Duodenal mucosa (tissue), 2 donors: ENCODE results near the gene LARP7.
"Not testable (repeated sequence)": the region's sequence is repeated elsewhere in the genome, so short reads cannot be mapped to it uniquely, and the experiment has no call there.

ENCODE experiments used
- H3K27ac ChIP-seq: one replicate; pipeline ENCODE4 v1.7.0; 2013; ENCODE audit warnings: low read depth, low read length
- H3K27me3 ChIP-seq, 2 donors: one replicate each; pipeline ENCODE4 v1.7.0; 2013; ENCODE audit warnings: low read length in 2 of 2, control low read depth in 1 of 2; ENCODE audit not compliant: insufficient read depth in 2 of 2, control insufficient read depth in 1 of 2
- H3K36me3 ChIP-seq, 2 donors: one replicate each; pipeline ENCODE4 v1.7.0; 2013; ENCODE audit warnings: low read length in 2 of 2, control low read depth in 1 of 2; ENCODE audit not compliant: insufficient read depth in 2 of 2, control insufficient read depth in 1 of 2
- H3K4me1 ChIP-seq, 2 donors: one replicate each; pipeline ENCODE4 v1.7.0; 2013; ENCODE audit warnings: low read length in 2 of 2, control low read depth in 1 of 2; ENCODE audit not compliant: insufficient read depth in 2 of 2, control insufficient read depth in 1 of 2
- H3K4me3 ChIP-seq, 2 donors: one replicate each; pipeline ENCODE4 v1.7.0; 2013; ENCODE audit warnings: low read length in 2 of 2, low read depth in 1 of 2
- H3K9ac ChIP-seq, 2 donors: one replicate each; pipeline ENCODE4 v1.7.0; 2013; ENCODE audit warnings: low read length in 2 of 2, low read depth in 1 of 2
- H3K9me3 ChIP-seq, 2 donors: one replicate each; pipeline ENCODE4 v1.7.0; 2013; ENCODE audit warnings: low read length in 2 of 2, control low read depth in 1 of 2; ENCODE audit not compliant: control insufficient read depth in 1 of 2

Gene LARP7

DNA sequence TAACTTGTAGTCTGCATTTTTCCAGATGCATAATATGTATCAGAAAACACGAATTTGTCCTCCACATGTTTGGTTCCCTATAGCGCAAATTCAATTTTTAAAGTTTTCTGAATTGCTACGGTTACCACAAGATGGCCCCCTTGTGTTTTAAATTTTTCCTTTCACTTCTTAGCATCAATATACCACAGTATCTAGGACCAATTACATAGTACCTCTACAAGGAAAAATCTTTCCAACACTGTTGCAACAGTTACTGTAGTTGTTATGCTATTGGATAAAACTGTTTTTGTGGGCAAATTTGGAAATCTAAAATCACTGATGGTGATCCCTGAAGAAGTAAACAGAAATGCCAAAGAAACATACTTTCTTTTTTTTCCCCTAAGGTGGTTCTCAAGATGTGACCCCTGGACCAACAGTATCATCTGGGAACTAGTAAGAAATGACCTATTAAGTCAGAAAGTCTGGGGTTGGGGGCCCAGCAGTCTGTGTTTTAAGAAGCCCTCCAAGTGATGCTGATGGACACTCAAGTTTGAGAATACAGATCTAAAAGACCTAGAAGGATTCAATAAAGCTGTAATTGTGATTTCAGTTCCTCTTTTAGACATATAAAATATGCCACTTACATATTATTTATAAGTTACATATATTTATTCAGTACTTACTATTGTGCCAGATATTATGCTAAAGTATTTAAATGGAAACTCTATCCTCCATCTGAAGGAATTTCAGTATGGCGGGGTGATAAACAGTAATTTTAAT lies 3.3 kb upstream of the LARP7 start:
- no peaks in the 10 kb centered on the region for H3K36me3 ChIP-seq

DNA sequence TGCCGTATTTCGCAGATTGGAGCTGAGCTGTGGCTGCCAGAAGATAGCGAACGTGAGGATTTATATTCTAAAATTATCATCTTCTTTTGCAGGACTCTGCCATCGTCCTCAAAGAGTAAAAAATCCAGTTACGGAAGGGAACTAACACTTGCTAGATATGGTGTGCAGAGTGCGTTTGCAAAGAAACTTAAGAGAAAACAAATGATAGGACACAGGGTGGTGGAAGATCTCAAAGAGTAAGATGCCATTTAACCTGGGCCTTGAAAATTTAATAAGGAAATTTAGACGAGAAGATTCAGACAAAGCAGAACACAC lies 566 bp downstream of the LARP7 start:
- H3K4me3 ChIP-seq: peak overlapping the region; percentile 84 to 98
- H3K9ac ChIP-seq: peak overlapping the region; percentile 79 to 96
- no peaks in the 10 kb centered on the region for H3K9me3 ChIP-seq
- peaks cover 0 to 15% of the 10 kb centered on the region in 2 donors for H3K4me1 ChIP-seq
- peak overlapping the region; percentile 76 for H3K27ac ChIP-seq
- H3K27me3 ChIP-seq: no peaks in the 10 kb centered on the region
- H3K36me3 ChIP-seq: peaks cover 0 to under 1% of the 10 kb centered on the region in 2 donors

More for the DNA sequence above, 3.3 kb upstream of the LARP7 start:
- Histone ChIP-seq H3K4me1 (peaks cover 0 to 15% of the 10 kb centered on the region in 2 donors), H3K27me3 (no peaks in the 10 kb centered on the region), H3K4me3 (no peak overlapping the region), H3K27ac (no peak overlapping the region), H3K9ac (no peak overlapping the region), H3K9me3 (no peaks in the 10 kb centered on the region)

DNA sequence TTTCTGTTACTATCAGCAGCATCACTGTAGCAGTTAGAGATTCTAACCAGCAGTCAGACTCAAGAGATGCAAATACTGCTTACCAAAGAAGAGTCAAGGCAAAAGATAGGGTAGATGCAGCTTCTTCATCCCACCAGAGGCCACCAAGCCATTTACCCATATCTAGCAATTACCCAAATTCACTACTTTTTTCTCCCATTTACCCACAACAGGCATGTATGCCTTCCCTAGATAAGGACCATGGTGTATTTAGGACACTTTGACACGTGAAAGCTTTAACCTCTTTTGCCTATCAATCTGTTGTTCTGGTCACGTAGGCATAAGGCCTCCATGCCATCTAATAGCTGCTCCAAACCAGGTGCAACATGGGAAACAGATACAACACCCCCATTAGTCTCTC lies 5.6 kb downstream of the LARP7 start:
- H3K27me3 ChIP-seq: no peaks in the 10 kb centered on the region
- no peak overlapping the region for H3K4me3 ChIP-seq
- H3K9me3 ChIP-seq: no peaks in the 10 kb centered on the region
- no peak overlapping the region for H3K27ac ChIP-seq
- H3K4me1 ChIP-seq: peaks cover 0 to 8% of the 10 kb centered on the region in 2 donors
- no peak overlapping the region for H3K9ac ChIP-seq
- H3K36me3 ChIP-seq: peaks cover 12 to 27% of the 10 kb centered on the region in 2 donors

DNA sequence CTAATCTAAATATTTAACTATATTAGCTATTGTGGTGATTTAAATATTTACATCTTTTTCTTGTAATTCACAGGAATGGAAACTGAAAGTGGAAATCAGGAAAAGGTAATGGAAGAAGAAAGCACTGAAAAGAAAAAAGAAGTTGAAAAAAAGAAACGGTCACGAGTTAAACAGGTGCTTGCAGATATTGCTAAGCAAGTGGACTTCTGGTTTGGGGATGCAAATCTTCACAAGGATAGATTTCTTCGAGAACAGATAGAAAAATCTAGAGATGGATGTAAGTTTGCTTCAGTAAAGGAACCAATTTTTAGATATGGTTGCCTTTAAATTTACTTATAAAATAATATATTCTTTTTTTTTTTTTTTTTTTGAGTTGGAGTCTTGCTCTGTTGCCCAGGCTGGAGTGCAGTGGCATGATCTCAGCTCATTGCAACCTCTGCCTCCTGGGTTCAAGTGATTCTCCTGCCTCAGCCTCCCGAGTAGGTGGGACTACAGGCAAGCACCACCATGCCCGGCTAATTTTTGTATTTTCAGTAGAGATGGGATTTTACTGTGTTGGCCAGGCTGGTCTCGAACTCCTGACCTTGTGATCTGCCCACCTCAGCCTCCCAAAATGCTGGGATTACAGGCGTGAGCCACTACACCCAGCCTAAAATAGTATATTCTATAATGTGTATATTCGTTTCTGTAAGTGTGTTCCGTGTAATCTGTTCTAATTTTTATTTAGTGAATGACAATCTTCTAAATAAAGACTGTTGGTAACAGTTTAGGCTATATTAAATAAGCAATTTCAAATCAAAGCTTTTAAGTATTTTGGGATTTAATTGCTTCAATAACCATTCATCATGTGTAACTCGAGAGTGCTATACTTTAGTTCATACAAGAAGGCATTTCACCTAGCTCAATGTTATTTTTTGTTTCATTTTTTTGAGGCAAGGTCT lies 7.9 kb downstream of the LARP7 start:
- H3K4me3 ChIP-seq, H3K4me1 ChIP-seq, H3K27me3 ChIP-seq, H3K9ac ChIP-seq, H3K27ac ChIP-seq, H3K9me3 ChIP-seq: not testable (repeated sequence)
- peaks cover 23 to 39% of the 10 kb centered on the region in 2 donors for H3K36me3 ChIP-seq

DNA sequence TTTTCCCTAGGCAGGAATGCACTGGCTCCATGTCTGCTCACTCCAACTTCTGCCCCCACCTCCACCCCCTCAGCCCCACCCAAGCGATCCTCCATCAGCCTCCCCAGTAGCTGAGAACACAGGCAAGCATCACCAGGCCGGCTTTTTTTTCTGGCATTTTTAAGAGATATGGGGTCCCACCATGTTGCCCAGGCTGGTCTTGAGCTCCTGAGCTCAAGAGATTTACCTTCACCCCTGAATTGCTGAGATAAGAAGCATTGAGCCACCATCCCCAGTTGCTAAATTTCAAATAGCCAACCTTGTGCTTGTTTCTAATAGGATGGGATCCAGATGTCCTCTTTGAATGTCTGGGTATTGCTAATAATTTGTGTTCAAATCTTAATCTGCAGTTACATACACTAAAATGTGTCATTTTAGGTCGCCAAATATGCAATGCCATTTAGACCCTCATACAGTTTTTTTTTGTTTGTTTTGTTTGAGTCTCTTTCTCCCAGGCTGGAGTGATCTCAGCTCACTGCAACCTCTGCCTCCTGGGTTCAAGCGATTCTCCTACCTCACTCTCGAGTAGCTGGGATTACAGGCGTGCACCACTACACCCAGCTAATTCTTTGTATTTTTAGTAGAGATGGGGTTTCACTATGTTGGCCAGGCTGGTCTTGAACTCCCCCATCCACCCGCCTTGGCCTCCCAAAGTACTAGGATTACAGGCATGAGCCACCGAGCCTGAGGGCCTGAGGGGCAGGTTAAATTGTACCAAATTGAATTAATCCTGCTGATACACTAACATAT lies 8.8 kb downstream of the LARP7 start:
- H3K9ac ChIP-seq: no peak overlapping the region
- no peaks in the 10 kb centered on the region for H3K27me3 ChIP-seq
- no peak overlapping the region for H3K27ac ChIP-seq
- peaks cover 27 to 45% of the 10 kb centered on the region in 2 donors for H3K36me3 ChIP-seq
- no peaks in the 10 kb centered on the region for H3K9me3 ChIP-seq
- no peak overlapping the region for H3K4me3 ChIP-seq
- no peaks in the 10 kb centered on the region for H3K4me1 ChIP-seq

DNA sequence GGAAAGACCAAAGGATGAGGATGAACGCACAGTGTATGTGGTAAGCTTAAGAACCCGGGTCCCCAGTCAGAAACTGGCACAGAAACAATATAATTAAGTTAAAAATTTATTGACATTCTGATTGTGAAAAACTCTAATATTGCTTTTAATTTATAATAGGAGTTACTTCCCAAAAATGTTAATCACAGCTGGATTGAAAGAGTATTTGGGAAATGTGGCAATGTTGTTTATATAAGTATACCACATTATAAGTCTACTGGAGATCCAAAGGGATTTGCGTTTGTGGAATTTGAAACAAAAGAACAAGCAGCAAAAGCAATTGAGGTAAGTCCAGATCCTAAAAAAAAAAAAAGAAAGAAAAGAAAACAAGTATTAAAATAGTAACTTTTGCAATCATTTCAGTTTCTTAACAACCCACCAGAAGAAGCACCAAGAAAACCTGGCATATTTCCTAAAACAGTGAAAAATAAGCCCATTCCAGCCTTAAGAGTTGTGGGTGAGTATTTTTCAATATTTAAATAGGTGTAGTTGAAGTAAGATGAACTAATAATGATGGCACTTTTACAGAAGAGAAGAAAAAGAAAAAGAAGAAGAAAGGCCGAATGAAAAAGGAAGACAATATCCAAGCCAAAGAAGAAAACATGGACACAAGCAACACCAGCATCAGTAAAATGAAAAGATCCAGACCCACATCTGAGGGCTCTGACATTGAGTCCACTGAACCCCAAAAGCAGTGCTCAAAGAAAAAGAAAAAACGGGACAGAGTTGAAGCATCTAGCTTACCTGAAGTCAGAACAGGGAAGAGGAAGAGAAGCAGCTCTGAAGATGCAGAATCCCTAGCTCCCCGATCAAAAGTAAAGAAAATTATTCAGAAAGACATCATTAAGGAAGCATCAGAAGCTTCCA lies 9.9 kb downstream of the LARP7 start:
- Histone ChIP-seq H3K9me3 (no peaks in the 10 kb centered on the region), H3K27me3 (no peaks in the 10 kb centered on the region), H3K36me3 (peaks cover 35 to 55% of the 10 kb centered on the region in 2 donors), H3K27ac (no peak overlapping the region), H3K9ac (no peak overlapping the region), H3K4me1 (no peaks in the 10 kb centered on the region), H3K4me3 (no peak overlapping the region)

DNA sequence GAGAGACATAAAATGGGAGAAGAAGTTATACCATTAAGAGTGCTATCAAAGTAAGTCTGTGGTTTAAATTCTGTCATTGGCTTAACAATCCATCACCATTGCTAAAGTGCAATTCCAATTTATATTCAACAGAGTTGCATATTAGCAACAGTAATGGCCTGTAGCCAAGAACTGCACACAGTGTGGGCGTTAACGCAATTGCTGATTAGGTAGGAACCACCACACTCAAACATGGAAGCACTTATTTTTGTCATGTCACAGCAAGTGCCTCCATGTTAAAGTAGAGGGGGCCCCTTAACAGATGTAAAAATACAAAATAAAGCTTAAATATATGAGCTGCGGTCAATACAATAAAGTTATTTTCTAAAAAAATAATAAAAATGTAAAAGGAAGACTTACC lies 10.8 kb downstream of the LARP7 start:
- Histone ChIP-seq H3K36me3 (peaks cover 35 to 52% of the 10 kb centered on the region in 2 donors), H3K27me3 (no peaks in the 10 kb centered on the region)

DNA sequence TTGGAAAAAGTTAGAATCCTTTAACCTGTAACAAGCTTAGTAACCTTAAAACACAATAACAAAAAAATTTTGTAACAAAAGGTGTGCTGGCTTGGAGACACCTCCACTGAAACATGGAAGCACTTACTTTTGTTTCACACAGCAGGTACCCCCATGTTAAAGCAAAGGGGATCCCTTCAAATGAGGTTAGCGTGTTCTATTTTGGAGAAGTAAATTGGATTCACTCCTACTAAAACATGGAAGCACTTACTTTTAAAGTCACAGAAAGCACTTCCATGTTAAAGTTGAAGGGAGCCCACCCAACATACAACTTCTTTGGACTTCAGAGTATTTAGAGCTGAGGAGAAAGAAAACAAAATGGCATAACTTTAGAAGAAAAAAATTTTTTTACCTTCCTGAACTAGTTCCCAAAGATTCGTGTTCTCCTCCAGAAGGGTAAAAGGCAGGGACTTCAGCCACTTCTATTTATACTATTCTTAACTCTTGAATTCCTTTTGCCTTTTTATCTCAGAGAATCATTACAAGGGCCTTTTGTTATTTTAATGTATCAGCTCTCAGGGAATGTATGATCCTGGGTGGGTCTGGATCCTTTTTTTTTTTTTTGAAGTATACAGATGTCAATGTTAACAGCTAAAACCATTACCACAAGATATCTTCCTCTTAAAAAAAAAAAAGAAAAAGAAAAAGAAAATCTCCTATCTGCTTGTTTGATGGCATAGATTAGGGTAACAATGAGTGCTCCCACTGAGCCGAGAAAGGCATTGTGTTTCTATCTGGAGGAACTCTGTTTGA lies 11.5 kb downstream of the LARP7 start:
- Histone ChIP-seq H3K4me1 (no peaks in the 10 kb centered on the region), H3K27me3 (no peaks in the 10 kb centered on the region), H3K4me3 (no peak overlapping the region), H3K9ac (no peak overlapping the region), H3K27ac (no peak overlapping the region), H3K9me3 (no peaks in the 10 kb centered on the region), H3K36me3 (peaks cover 35 to 54% of the 10 kb centered on the region in 2 donors)

More for the DNA sequence above, 10.8 kb downstream of the LARP7 start:
- Histone ChIP-seq H3K9me3 (no peaks in the 10 kb centered on the region), H3K4me3 (no peak overlapping the region), H3K27ac (no peak overlapping the region), H3K4me1 (no peaks in the 10 kb centered on the region), H3K9ac (no peak overlapping the region)

DNA sequence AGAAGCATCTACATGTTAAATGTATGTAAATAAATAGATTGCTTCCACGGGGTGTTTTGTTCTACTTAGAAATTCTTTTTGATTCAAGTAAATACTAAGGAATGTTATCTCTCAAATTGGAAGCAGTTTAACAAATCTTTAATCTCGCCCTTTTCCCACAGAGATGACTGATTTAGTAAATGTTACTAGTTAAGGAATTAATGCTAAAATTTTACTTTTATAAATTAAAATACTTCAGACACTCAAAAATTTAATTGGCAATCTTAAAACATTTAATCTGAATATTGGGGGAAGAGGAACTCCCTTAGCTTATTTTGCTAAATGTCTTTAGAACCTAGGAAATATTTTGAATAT lies 12.1 kb downstream of the LARP7 start:
- Histone ChIP-seq H3K9ac (no peak overlapping the region), H3K9me3 (no peaks in the 10 kb centered on the region), H3K4me1 (no peaks in the 10 kb centered on the region), H3K4me3 (no peak overlapping the region), H3K27me3 (no peaks in the 10 kb centered on the region), H3K36me3 (peaks cover 39 to 59% of the 10 kb centered on the region in 2 donors), H3K27ac (no peak overlapping the region)
